RPMI7951 (cell line): Measurements from ENCODE around the gene FCHSD2. TPM values are rescaled to one million over a fixed set of nuclear protein-coding genes. Genes with fewer than 3 reads are reported as not detected.
"Not testable (repeated sequence)": the region's sequence is repeated elsewhere in the genome, so short reads cannot be mapped to it uniquely, and the experiment has no call there.

ENCODE experiments used
- DNase-seq: peaks from one replicate; pipeline ENCODE4 v3.0.0-alpha.2; 2012; ENCODE audit warnings: low read depth
- total RNA-seq: library from RNA; depleted of rRNA; stranded (reverse); fragments of >200 nt; shearing (Covaris generic); gene quantifications from 2 replicates; pipeline ENCODE4 v1.2.3, GENCODE V29; 2014

Gene FCHSD2
- total RNA-seq, 1 experiment from 2014 or later, result 12.4 TPM

DNA sequence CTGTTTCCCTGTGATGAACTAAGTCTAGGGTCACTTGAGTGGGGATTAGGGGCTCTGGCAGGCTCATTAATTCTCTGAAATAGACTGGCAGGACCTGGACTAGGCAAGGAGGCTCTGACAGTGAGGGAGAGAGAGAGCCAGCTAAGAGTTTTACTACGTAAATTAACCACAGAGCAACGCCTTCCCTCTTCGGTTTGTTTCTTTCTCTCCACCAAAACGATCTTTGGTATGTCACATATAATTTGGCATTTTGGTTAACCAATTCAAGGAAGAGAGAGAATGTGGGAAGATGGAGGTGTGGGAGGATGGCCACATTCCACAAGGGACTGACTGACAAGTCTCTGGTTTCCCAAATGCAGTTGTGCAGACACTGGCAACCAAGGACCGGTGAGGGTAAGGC is 300.0 kb downstream of the FCHSD2 start:
- peak; percentile 64 for DNase-seq

DNA sequence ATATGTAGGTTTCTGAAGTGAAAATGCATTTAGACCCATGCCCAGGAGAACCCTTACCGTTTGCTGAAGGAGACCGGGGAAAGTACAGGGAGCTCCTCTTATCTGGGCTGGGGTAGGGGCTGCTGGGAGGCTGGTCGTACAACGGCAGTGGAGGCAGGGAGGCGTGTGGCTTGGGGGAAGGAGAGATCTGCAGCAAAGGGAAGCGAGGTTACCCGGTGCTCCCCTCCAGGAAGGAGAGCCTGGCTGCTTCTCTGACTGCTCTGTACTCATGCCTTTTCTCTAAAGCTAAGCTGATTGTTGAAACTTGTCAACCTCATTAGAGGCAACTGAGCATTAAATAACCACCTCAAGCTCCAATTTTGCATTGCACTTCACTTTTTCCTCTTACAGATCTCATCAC is 300.7 kb downstream of the FCHSD2 start:
- DNase-seq, result no peak

DNA sequence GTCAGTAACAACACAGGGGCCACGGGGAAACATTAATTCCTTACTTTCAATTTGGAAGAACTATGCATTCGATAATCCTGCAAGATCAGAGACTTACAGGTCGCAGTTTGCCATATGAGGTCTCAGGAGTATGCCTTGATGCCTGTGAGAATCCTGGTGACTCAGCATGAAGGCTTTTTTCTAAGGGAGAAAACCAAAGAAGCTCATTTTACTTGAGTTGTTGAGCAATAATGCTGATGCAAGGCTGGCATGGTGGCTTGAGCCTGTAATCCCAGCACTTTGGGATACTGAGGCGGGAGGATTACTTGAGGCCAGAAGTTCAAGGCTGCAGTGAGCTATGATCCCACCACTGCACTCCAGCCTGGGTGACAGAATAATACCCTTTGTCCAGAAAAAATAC is 301.3 kb downstream of the FCHSD2 start:
- peak; percentile 85 for DNase-seq

DNA sequence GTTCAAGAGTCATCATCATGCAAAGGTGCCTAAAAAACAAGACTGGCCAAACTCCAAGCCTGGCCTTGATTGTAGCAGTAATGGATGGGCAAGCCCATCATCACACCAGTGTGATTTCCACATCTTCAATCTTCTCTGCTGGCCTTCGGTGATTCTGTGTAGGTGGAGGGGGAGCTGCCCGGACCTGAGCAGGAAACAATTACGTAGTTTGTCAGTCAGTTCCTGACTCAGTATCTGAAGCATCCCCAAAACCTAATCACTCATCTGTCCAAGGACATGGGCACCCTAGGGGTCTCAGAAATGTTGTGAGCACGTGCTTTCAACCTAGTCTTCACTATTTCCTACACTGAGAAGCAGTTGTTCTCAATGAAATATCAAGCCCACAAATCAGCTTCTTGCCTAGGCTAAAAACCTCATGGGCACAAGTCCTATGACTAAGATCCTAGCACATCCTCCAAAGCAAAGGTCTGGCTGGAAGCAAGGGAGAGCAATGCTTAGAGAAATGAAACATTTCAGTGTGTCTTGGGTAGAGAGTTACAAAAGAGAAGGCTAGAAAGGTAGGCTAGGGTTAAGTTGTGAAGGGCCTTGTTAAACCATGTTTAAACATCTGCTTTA is 303.3 kb downstream of the FCHSD2 start:
- DNase-seq, result no peak

DNA sequence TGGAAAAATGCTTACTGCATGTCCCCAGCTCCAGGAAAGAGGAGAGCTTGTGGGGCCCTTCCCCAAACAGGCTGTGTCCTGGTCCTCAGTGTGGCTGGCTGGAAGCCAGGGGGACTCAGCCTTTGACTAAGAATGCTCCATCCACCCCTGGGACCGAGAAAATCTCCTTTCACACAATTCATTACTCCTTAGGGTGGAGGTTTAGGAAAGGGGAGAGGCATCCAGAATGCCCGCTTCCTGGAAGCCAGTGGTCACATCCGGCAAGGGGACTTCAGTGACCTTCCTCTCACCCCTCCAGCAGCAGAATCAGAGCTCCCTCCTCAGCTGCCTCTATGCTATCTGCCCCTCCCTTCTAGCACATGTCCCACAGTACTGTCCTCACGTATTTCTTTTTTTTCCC is 306.0 kb downstream of the FCHSD2 start:
- no peak for DNase-seq

DNA sequence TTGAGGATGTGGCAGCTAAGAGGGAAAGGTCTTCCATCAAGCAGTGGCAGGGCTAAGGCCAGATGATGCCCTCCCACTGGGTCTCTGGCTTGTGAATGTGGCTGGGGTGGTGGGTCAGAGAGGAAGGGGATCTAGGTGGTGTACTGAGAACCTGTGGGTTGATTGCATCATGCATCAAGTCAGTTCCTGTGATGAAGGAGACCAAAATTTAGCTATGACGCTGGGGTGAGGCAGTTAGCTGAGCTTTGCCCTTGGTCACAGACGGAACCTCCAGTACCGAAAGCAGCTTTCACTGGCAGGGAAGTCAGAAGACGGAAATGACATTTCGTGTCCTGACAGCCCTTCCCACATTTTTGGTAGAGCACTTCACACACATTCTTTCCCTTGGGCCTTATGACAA is 307.2 kb downstream of the FCHSD2 start:
- no peak for DNase-seq

DNA sequence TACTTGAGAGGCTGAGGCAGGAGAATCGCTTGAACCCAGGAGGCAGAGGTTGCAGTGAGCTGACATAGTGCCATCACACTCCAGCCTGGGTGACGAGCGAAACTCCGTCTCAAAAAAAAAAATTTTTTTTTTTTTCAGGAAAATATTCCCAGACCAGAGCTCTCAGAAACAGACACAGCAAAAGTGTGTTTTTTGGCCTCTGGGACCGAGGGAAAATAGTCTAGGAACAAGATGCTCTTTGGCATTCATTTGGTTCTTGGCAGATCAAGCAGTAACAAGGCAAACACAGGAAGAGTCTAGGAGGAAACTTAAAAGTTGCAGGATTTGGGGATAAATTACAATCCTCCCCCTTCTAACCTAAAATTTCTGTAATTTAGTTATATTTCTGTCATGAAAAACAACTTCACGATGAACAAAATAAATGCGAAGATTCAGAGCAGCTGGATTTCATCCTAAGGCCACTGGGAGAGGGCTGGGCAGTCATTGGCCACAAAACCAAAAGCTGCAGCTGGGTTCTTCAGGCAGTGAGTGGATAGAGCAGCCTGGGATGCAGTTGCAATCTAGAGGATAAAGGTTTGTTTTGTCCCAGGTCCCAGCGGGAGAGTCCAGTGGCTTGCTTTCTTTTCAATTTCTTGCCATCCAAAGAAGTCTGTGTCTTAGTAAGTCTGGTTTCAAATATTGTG is 308.2 kb downstream of the FCHSD2 start:
- DNase-seq, result peak; percentile 19

DNA sequence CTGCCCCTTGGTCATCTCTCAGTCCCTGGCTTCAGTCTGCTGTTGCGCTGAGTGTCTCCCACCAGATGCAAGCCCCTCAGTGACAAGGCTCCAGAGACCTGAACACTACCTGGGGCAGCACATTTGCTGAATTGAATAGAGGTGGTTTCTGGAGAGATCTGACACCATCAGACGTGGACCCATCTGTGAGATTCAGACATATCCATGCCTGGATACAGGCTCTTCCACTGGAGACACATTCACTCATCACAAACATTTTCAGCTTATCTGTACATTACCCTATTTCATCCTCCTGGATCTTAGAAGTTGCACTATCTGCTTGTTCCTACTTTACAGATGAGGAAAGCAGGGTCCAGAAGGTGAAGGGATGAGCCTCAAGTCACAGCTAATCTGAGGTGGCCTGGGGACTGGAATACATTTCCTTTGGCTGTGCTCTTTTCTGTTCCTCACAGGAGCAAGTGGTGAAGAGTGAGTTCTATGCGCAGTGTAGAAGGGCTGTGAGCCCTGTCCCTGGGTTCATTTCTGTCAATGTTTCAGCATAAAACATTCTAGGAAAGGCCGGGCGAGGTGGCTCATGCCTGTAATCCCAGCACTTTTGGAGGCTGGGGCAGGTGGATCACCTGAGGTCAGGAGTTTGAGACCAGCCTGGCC is 308.9 kb downstream of the FCHSD2 start:
- no peak for DNase-seq

DNA sequence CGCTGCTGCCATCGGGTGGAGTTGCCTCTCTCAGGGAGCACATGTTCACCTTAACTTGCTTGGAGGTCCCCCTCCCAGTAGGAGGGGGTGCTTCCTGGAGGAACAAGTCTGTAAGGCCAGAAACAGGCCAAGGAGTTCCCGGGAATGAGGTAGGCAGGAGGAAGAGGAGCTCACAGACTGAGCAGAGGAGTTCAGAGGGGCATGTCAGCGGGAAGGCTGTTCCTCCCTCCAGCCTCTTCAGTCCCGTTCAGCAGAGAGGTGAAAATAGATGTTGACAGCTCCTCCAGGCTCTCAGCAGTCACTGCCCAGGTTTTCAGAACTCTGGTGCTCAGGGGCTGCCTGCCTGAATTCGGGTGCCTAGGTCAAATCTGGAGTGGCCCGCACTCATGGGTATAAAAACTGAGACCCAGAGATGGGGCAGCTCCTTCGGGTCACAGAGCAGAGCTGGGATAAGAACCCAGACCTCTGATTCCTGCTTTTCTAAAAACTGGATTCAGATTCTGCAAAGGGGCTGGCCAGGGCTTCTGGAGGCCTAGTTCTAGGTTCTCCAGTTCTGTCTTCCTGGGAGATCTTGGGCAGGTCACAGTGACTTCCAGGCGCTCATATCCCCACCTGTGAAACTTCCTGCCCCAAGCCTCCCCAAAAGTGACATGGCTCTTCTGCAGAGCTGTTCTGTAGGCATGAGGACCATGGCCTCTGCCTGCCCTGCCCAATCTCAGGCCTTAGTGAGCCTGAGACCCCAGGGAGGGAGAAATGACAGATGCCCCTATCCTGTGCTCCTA is 309.6 kb downstream of the FCHSD2 start:
- DNase-seq, result no peak

DNA sequence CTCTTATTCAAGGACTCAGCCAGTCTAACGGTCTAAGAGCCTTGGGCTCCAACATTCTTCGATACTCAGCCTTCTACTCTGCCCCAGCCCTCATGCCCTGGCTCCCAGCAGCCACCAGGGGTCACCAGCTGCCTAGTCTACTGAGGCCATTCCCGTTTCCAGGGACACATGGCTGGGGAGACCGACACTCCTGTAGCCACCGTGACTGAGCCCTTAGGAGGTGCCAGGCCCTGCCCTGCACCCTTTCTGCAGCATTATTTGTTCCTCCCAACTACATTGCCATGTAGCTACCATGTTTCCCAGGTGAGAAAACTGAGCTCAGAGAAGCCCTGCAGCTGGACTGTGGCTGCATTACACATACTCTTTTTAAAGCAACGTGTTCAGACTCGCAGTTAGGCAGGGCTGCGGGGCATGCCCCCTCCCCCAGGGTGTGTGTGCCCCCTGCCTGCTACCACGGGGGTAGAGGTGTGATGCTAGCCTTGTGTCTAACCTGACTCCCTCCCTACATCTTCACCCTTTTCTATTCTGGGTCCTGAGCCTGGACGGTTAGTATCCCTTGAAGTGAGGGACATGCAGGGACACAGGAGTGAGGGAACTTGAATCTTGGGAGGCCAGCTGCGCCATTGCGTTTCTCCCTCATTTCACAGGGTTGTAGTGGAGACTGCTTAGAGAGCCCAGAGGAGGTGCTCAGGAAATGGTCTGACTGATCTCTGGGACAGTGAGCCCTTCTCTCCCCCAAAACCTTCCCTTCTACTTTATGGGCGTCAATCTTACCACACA is 310.4 kb downstream of the FCHSD2 start:
- peak; percentile 74 for DNase-seq

DNA sequence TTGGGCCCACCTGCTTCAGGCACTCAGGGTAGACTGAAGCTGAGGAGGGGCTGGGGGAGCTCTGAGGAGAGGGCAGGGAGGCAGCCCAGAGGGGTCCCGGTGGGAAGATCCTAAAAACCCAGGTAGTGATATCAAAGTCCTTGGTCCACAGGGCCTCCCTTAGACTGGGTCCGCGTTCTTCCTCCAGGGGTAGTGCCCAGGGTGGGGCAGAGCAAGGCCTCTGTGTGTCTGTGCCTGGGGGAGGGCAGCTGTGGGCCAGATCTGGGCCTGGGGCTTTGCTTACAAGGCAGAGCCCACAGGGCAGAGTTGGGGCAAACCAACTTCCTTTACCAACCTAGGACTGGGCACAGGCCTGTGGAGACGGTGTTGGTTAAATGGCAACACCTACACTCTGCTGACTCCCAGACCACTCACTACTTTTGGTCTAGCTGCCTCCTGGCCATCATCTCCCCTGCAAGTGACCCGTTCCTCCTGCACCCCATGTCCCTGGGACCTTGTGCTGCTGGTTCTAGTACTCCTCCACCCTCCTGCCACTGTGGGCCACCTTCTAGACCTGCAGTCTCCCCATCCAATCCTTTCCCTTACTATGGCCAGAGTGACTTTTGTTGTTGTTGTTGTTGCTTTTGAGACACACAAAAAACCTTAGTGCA is 312.1 kb downstream of the FCHSD2 start:
- DNase-seq, result no peak

DNA sequence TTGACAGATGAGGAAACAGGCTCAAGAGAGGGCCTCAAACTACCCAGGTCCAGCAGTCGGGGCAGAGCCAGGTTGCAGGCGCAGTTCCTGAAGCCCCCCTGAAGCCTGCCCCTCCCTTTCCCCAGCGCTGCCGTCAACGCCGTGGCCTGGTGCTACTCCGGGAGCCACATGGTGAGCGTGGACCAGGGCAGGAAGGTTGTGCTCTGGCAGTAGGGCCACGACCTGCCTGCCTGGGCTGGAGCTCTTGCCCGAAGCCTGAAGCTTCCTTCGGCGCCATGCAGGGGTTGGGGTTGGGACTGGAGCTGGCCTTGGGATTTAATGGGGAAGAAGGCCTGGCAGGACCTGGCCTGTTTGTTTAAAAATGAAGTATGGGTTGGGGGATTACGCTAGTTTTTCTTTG is 312.9 kb downstream of the FCHSD2 start:
- no peak for DNase-seq

DNA sequence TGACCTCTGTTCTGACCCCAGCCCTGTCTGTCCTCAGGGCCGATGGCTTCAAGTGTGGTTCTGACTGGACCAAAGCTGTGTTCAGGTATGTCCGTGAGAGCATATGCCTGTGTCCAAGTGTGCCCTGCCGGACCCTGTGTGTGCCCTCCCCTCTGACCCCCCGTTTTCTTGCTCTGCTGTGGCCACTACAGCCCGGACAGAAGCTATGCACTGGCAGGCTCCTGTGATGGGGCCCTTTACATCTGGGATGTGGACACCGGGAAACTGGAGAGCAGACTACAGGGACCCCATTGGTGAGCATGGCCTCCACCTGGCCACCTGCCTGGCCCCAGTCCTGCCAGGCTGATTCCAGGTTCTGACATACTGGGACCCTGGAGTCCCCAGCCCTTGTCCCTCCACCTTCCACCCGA is 313.4 kb downstream of the FCHSD2 start:
- DNase-seq, result no peak

DNA sequence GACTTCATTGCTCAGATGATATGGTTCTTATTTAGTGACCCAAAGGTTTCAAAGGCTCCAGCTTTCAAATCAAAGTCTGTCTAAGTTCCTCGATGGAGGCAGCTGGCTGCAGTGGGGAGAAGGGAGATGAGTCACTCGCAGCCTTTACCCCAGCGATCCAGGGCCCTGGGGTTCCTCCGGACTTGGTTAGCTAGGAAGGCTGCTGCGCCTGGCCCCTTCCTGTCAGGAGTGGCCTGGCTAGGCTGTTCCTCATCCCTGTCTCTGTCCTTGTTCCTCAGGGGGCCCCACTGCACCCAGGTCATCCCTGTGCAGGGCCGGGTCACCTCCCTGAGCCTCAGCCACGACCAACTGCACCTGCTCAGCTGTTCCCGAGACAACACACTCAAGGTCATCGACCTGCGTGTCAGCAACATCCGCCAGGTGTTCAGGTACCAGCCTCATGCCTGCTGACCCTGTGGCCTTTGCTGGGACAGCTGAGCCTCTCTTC is 314.0 kb downstream of the FCHSD2 start:
- peak; percentile 73 for DNase-seq

DNA sequence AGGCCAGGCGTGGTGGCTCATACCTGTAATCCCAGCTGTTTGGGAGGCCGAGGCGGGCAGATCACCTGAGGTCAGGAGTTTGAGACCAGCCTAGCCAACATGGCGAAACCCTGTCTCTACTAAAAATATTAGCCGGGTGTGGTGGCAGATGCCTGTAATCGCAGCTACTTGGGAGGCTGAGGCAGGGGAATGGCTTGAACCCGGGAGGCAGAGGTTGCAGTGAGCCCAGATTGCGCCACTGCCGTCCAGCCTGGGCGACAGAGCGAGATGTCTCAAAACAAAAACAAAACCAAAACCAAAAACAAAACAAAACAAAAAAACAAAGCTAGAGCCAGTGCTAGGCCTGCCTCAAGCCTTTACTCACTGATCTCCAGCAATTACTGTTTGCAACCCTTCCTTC is 314.5 kb downstream of the FCHSD2 start:
- DNase-seq, result not testable (repeated sequence)

DNA sequence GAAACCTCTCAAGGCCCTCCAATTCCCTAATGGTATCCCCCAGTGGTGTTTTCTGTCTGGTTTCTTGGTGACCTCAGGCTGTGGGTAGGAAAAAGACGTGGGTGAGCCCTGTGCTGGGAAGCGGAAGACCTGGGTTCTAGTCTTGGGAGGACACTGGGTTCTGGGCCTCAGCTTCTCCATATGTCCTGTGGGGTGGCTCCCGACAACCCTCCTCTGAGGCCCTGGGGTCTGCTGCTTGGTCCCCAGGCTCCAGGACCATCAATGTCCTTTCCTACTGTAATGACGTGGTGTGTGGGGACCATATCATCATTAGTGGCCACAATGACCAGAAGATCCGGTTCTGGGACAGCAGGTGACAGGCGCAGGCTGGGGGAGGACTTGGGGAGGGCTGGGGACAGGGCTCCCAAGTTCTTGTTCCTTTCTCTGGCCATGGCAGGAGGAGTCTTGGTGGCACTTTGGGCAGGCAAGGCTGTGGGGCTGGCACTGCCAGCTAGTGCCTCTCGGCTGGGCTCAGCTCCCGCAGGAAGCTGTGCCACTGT is 315.1 kb downstream of the FCHSD2 start:
- no peak for DNase-seq

DNA sequence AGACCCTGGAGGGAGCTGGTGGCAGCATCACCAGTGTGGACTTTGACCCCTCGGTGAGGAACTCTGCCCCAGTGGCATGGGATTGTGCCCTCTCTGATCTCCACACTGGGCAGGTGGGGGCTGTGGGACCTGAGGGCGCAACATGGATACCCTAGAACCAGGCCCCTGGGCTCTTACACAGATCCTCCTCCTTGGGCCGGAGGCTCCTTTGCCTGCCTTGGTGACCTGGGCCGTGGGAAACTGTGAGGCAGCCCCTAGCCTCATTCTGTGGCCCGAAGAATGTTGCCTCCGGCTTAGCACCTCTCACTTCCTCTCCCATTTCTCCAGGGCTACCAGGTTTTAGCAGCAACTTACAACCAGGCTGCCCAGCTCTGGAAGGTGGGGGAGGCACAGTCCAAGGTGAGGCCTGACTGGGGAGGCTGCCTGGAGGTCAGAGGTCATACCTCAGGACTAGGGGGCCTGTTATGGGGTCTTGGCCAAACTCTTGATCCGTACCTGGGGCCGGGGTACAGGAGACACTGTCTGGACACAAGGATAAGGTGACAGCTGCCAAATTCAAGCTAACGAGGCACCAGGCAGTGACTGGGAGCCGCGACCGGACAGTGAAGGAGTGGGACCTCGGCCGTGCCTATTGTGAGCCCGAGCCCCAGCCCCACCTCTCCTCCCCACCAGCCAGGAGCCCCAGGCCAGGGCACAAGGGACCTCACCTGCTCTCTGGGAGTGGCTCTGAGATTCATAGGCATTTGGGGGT is 315.8 kb downstream of the FCHSD2 start:
- no peak for DNase-seq

DNA sequence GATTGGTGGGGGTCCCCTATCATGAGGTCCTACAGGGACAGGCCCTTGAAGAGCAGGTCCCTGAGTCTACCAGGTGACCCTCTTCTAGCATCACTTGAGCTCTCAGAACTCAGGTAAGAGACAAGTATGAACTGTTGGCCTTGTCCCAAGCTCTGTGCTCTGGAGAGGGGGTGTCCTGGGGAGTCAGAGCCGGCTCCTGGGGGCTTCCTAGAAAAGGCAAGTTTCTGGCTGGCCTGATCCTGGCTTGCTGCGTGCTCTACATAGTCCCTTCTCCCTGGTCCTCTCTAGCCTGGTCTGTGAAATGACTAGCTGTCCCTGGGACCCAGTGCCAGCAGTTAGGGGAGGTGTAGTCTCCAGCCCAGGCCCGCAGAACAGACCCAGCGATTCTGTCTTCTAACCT is 316.5 kb downstream of the FCHSD2 start:
- DNase-seq, result no peak

DNA sequence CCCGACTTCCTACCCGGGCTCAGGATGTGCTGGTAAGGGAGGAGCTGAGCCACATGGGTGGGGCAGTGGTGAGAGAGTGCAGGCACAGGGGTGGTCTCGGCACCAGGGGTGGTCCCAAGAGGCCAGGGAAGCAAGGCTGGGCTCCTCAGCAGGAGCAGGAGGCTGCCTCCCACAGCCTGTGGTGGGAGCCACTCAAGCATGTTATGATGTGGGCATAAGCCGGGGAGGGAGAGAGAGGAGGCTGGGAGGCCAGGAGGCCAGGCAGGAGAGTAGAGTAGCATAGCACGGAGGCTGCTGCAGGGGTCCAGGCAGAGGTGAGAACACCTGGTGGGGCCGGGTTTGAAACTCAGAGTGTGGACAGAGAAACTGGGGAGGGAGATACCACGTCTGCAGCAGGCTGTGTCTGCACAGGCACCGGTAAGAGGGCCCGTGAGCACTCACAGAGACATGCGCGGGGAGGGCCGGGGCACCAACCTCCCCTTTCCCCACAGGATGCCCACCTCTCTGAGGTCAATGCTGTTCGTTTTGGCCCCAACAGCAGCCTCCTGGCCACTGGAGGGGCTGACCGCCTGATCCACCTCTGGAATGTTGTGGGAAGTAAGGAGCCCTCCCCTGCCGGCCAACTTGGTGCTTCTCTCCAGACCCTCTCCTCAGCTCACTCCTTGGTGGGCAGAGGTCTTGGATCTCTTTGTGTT is 317.2 kb downstream of the FCHSD2 start:
- no peak for DNase-seq
